Measurements from ENCODE around the gene CGGBP1.
"Not testable (repeated sequence)": the region's sequence is repeated elsewhere in the genome, so short reads cannot be mapped to it uniquely, and the experiment has no call there.

The CGGBP1 gene

GRCh38 chr3:88025001-88025552 lies 33.7 kb downstream of the CGGBP1 start:
- Mint-ChIP-seq H3K4me3 (no peak overlapping the region), H3K36me3 (ENCODE audit: low read depth) (peaks cover 6% of the 10 kb centered on the region), H3K4me1 (peaks cover 6% of the 10 kb centered on the region), H3K9me3 (peaks cover 43% of the 10 kb centered on the region), H3K27me3 (ENCODE audit: low read depth, poor library complexity) (peaks cover 3% of the 10 kb centered on the region), H3K27ac (no peak overlapping the region)
- TF ChIP-seq, protein P1, sequence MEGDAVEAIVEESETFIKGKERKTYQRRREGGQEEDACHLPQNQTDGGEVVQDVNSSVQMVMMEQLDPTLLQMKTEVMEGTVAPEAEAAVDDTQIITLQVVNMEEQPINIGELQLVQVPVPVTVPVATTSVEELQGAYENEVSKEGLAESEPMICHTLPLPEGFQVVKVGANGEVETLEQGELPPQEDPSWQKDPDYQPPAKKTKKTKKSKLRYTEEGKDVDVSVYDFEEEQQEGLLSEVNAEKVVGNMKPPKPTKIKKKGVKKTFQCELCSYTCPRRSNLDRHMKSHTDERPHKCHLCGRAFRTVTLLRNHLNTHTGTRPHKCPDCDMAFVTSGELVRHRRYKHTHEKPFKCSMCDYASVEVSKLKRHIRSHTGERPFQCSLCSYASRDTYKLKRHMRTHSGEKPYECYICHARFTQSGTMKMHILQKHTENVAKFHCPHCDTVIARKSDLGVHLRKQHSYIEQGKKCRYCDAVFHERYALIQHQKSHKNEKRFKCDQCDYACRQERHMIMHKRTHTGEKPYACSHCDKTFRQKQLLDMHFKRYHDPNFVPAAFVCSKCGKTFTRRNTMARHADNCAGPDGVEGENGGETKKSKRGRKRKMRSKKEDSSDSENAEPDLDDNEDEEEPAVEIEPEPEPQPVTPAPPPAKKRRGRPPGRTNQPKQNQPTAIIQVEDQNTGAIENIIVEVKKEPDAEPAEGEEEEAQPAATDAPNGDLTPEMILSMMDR (IDR thresholded peaks at IDR 0.05): no peak
- no peak for DNase-seq

DNA sequence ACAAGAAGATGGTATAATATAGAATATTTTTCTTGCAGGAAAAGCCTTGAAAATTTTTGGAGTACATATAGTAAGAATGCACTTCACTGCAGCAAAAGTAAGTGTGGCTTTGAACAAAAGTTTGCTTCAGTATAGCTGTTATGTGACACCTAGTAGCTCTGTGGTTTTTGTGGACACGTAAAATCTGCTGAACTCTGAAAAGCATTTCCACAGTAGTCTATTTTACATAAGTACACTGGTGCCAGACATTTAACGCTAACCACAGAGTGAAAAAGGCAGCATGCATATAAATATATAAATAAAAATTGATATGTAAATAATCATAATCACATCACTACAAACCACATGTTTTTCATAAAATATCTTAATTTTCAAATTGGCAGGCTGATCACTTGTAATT lies 39.8 kb downstream of the CGGBP1 start:
- DNase-seq: no peak
- Mint-ChIP-seq H3K9me3 (peaks cover 21% of the 10 kb centered on the region), H3K36me3 (ENCODE audit: low read depth) (peaks cover 10% of the 10 kb centered on the region), H3K27me3 (ENCODE audit: low read depth, poor library complexity) (no peaks in the 10 kb centered on the region), H3K4me1 (no peaks in the 10 kb centered on the region), H3K4me3 (no peak overlapping the region), H3K27ac (no peak overlapping the region)
- TF ChIP-seq, protein P1 (IDR thresholded peaks at IDR 0.05): no peak

- DNase-seq; H3K27me3 Mint-ChIP-seq (ENCODE audit: low read depth, poor library complexity); H3K27ac Mint-ChIP-seq; H3K4me1 Mint-ChIP-seq; H3K4me3 Mint-ChIP-seq: not testable (repeated sequence)
- Mint-ChIP-seq H3K36me3 (ENCODE audit: low read depth) (peaks cover 10% of the 10 kb centered on the region), H3K9me3 (peaks cover 21% of the 10 kb centered on the region)
Measured at GRCh38 chr3:88015656-88016055, 43.1 kb downstream of the CGGBP1 start.

DNA sequence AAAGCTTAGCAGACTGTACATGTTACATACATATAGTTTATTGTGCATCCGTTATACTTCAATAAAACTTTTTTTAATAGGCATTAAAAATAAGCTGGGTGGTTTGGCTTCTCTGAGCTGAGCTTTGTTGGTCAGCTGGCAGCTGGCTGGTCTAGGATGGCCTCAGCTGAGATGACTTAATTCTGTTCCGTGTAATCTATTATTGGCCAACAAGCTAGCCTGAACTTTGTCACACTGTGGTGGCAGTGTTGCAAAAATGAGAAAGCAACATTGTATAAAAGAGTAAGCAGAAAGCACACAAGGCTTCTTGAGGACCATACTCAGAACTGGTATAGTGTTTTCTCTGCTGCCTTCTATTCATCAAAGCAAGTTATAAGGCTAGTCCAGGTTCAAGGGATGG lies 45.2 kb downstream of the CGGBP1 start:
- no peak for DNase-seq
- H3K27ac Mint-ChIP-seq: no peak overlapping the region
- H3K4me1 Mint-ChIP-seq: no peaks in the 10 kb centered on the region
- H3K27me3 Mint-ChIP-seq (ENCODE audit: low read depth, poor library complexity): no peaks in the 10 kb centered on the region
- H3K36me3 Mint-ChIP-seq (ENCODE audit: low read depth): peaks cover 10% of the 10 kb centered on the region
- H3K9me3 Mint-ChIP-seq: peaks cover 18% of the 10 kb centered on the region
- TF ChIP-seq, protein P1 (IDR thresholded peaks at IDR 0.05): no peak
- no peak overlapping the region for H3K4me3 Mint-ChIP-seq

DNA sequence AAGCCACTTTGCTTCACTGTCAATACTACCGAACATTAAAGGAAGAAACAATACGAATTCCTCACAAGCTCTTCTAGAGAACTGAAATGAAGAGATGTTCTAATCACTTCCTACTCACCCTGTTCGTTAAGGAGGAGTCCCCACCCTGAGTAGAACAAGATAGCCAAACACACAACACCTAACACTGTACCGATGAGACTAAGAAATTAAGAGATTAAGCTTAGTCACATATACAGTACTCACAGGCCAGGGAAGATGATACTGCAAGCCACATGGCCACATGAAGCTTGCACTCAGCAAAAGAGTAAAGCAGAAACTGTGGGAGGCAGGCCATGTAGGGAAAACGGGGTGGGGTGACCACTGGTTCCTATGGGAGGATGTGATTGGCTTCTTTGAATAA lies 48.0 kb downstream of the CGGBP1 start:
- Mint-ChIP-seq H3K36me3 (ENCODE audit: low read depth) (no peaks in the 10 kb centered on the region), H3K27ac (no peak overlapping the region), H3K4me3 (no peak overlapping the region), H3K4me1 (no peaks in the 10 kb centered on the region), H3K27me3 (ENCODE audit: low read depth, poor library complexity) (no peaks in the 10 kb centered on the region), H3K9me3 (peaks cover 9% of the 10 kb centered on the region)
- TF ChIP-seq, protein P1 (IDR thresholded peaks at IDR 0.05): no peak
- DNase-seq: no peak

DNA sequence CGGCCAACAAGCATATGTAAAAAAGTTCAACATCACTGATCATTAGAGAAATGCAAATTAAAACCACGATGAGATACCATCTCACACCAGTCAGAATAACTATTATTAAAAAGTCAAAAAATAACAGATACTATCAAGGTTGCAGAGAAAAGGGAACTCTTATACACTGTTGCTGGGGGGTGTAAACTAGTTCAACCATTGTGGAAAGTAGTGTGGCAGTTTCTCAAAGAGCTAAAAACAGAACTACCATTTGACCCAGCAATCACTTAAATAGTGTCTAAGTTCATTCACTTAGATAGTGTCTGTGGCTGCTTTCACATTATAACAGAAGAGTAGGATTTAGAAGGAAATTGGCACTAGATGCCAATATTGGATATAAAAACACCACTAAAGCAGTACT lies 49.7 kb downstream of the CGGBP1 start:
- no peaks in the 10 kb centered on the region for H3K36me3 Mint-ChIP-seq (ENCODE audit: low read depth)
- H3K9me3 Mint-ChIP-seq: peaks cover 9% of the 10 kb centered on the region
- H3K27me3 Mint-ChIP-seq (ENCODE audit: low read depth, poor library complexity): no peaks in the 10 kb centered on the region
- no peak overlapping the region for H3K4me3 Mint-ChIP-seq
- DNase-seq: no peak
- TF ChIP-seq, protein P1 (IDR thresholded peaks at IDR 0.05): no peak
- H3K4me1 Mint-ChIP-seq: no peaks in the 10 kb centered on the region
- no peak overlapping the region for H3K27ac Mint-ChIP-seq

Data from nephron progenitor cell (in vitro differentiated cells).